Stomach (tissue), 9 donors: Measurements from ENCODE around the gene GCSAML. TPM values are rescaled to one million over a fixed set of nuclear protein-coding genes. Genes with fewer than 3 reads are reported as not detected.

Source experiments
- DNase-seq, 2 donors: peaks; one replicate each; pipeline versions ENCODE4 v3.0.0 to v3.0.0-alpha.2; 2013 to 2019
- H3K27ac ChIP-seq, 5 donors: fragments of 200-600 bp in 4 of 5; sonication (generic) in 4 of 5; one replicate each; pipeline ENCODE4 v1.5.1; 2013 to 2019; ENCODE audit warnings: mild to moderate bottlenecking in 1 of 5, moderate library complexity in 1 of 5
- H3K27me3 ChIP-seq, 3 donors: fragments of 200-600 bp; sonication (generic); one replicate each; pipeline ENCODE4 v1.5.1; 2017 to 2019; ENCODE audit warnings: mixed run types in 1 of 3
- H3K36me3 ChIP-seq, 4 donors: fragments of 200-600 bp; sonication (generic); 1 replicate in 3 of 4; 2 replicates in 1 of 4; pipeline ENCODE4 v1.5.1; 2016 to 2019
- H3K4me1 ChIP-seq, 4 donors: fragments of 200-600 bp; sonication (generic); one replicate each; pipeline ENCODE4 v1.5.1; 2016 to 2019
- H3K4me3 ChIP-seq, 4 donors: fragments of 200-600 bp; sonication (generic) in 3 of 4; one replicate each; pipeline ENCODE4 v1.5.1; 2016 to 2019; ENCODE audit warnings: mild to moderate bottlenecking in 1 of 4
- H3K9me3 ChIP-seq, 4 donors: fragments of 200-600 bp; sonication (generic); one replicate each; pipeline ENCODE4 v1.5.1; 2016 to 2019
- CTCF ChIP-seq, 7 experiments: fragments of 450-650 bp in 4 of 7; fragments of 200-600 bp in 3 of 7; sonication (generic) in 3 of 7; IDR thresholded peaks; one replicate each; pipeline ENCODE4 v1.5.1; 2016 to 2019; ENCODE audit warnings: antibody characterized with exemption in 7 of 7, control low read depth in 2 of 7, mild to moderate bottlenecking in 1 of 7
- EP300 ChIP-seq: sonication (generic); formaldehyde crosslinking; IDR thresholded peaks from one replicate; pipeline ENCODE4 v1.6.1; 2017; ENCODE audit warnings: antibody characterized with exemption
- POLR2A ChIP-seq, 4 donors: fragments of 450-650 bp; IDR thresholded peaks; one replicate each; pipeline ENCODE4 v1.6.1; 2016; ENCODE audit warnings: antibody characterized with exemption in 4 of 4, control low read depth in 2 of 4, mild to moderate bottlenecking in 1 of 4, moderate library complexity in 1 of 4
- POLR2AphosphoS5 ChIP-seq, 3 donors: sonication (generic); formaldehyde crosslinking; IDR thresholded peaks; one replicate each; pipeline ENCODE4 v1.6.1; 2016; ENCODE audit warnings: antibody characterized with exemption in 3 of 3
- WGBS, 5 donors: extraction: QIAGEN DNeasy Blood & Tissue Kit in 3 of 5; methylation state at CpG; one replicate each; pipeline versions ENCODE4 v1.1.5 to v1.1.7; 2013 to 2018; 5-methylcytosine and 5-hydroxymethylcytosine counted together
- intact Hi-C: fragments of 100-400 bp; cut with DNase I; formaldehyde crosslinking; loops from one replicate; pipeline ENCODE4 v1.15.1; 2023; ENCODE audit warnings: low total_unique reads
- polyA plus RNA-seq, 3 donors: library from polyadenylated mRNA; stranded (reverse); fragments of 200-250 nt; gene quantifications; one replicate each; pipeline ENCODE4 v1.2.3, GENCODE V29; 2013
- total RNA-seq, 5 donors: library from RNA; depleted of rRNA; stranded (reverse); fragments of >200 nt; gene quantifications; one replicate each; pipeline versions ENCODE4 v1.1.0 to v1.2.3, GENCODE V29; 2014 to 2016
- donor health status: healthy with polysubstance abuse.
- donor health status: Bipolar disorder and iron deficiency.
- donor health status: healthy.

GCSAML gene
- total and polyA plus RNA-seq, 8 donors, result 0.08 to 2.1 (median 0.18) TPM; not detected in 3

GRCh38 chr1:247576514-247576913 is 27.6 kb downstream of the GCSAML start:
- DNase-seq, result no peak
- 35 to 56% (median 49%) methylated on average over 3 of the region's 3 CpGs for WGBS, 5 donors
- Histone ChIP-seq H3K4me3 (no peak overlapping the region), H3K36me3 (no peaks in the 10 kb centered on the region), H3K9me3 (no peaks in the 10 kb centered on the region), H3K27me3 (no peaks in the 10 kb centered on the region), H3K27ac (no peak overlapping the region), H3K4me1 (no peaks in the 10 kb centered on the region)
- intact Hi-C loops, result no loop called here
- no peak for TF ChIP-seq POLR2AphosphoS5 (IDR thresholded peaks at IDR 0.05)
- TF ChIP-seq EP300, result no peak
- TF ChIP-seq CTCF (IDR thresholded peaks at IDR 0.05), result peak in 1 of 7 experiments; percentile 20
- TF ChIP-seq POLR2A (IDR thresholded peaks at IDR 0.05), result no peak

DNA sequence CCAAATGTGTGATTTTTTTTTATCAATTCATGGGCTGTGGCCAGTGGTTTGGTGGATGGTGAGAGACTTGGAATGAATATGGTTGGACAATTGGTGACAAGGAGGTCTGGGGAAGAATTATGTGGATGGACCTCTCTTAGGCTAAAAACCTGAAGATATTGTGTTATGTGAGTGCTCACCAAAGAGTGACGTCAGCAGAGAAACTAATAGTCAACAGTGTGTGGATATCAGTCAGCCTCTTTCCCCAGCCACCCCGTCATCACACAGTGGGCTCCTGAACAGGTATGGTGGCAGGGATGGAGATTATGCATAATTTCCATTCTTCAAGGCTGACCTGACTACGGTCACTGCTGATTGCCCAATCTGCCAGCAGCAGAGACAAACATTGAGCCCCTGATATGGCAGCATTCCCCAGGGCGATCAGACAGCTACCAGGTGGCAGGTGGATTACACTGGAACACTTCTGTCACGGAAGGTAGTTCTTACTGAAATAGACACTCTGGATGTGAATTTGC is 30.1 kb downstream of the GCSAML start:
- 70 to 82% (median 76%) methylated on average over 5 of the region's 5 CpGs for WGBS, 5 donors
- DNase-seq, result no peak

DNA sequence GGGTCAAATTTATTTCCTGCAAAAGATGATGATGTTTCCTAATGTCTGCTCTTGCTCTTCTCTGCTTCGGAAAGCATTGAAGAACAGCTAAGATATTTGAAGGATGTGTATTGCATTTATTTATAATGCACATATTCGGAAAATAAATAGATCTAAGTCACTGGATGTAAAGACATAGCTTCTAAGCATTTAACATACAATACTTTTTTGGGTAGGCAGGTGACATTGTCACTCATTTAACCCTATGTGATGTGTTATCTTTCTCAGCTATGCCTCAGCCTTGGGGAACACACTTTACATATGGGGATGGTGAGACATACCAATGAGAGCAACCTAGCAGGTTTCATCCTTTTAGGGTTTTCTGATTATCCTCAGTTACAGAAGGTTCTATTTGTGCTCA is 39.1 kb downstream of the GCSAML start, which contains the start of gene OR2G2:
OR2G2 (plus strand) TSS at position 301 of the 400 bp plus-strand sequence; CDS start at position 301, 0 bp downstream.
- H3K9me3 ChIP-seq, result peaks cover 0 to 17% (median 0%) of the 10 kb centered on the region in 4 donors
- 83 to 90% (median 89%) methylated on average over 2 of the region's 2 CpGs for WGBS, 5 donors
- H3K27me3 ChIP-seq, result no peaks in the 10 kb centered on the region
- no peaks in the 10 kb centered on the region for H3K36me3 ChIP-seq
- TF ChIP-seq POLR2AphosphoS5 (IDR thresholded peaks at IDR 0.05) (no peak), CTCF (IDR thresholded peaks at IDR 0.05) (no peak), EP300 (no peak), POLR2A (IDR thresholded peaks at IDR 0.05) (no peak)
- H3K4me3 ChIP-seq, result no peak within 1 kb of the TSS
- no peak for DNase-seq
- H3K27ac ChIP-seq, result no peak within 1 kb of the TSS
- intact Hi-C loops, result no loop called here
- no peaks in the 10 kb centered on the region for H3K4me1 ChIP-seq

More for the DNA sequence above, 30.1 kb downstream of the GCSAML start:
- Histone ChIP-seq H3K27ac (no peak overlapping the region), H3K9me3 (no peaks in the 10 kb centered on the region), H3K36me3 (no peaks in the 10 kb centered on the region), H3K4me3 (no peak overlapping the region), H3K27me3 (no peaks in the 10 kb centered on the region), H3K4me1 (no peaks in the 10 kb centered on the region)
- intact Hi-C loops, result no loop called here
- TF ChIP-seq EP300, result no peak
- TF ChIP-seq CTCF (IDR thresholded peaks at IDR 0.05), result no peak
- TF ChIP-seq POLR2AphosphoS5 (IDR thresholded peaks at IDR 0.05), result no peak
- TF ChIP-seq POLR2A (IDR thresholded peaks at IDR 0.05), result no peak

- WGBS, 5 donors, result 51 to 86% (median 70%) methylated on average over 2 of the region's 2 CpGs
- Histone ChIP-seq H3K9me3 (no peaks in the 10 kb centered on the region), H3K36me3 (no peaks in the 10 kb centered on the region), H3K27me3 (no peaks in the 10 kb centered on the region), H3K27ac (no peak within 1 kb of the TSS), H3K4me3 (no peak within 1 kb of the TSS), H3K4me1 (no peaks in the 10 kb centered on the region)
- TF ChIP-seq EP300 (no peak), CTCF (IDR thresholded peaks at IDR 0.05) (no peak), POLR2A (IDR thresholded peaks at IDR 0.05) (no peak)
- DNase-seq, result no peak
- intact Hi-C loops, result no loop called here
Measured at GRCh38 chr1:247605286-247605685, 56.4 kb downstream of the GCSAML start, which contains the start of gene OR2G3. OR2G3 (plus strand) TSS chr1:247605586; CDS start chr1:247605586, 0 bp downstream.
